ENCODE data around the gene SIM1.

SIM1 gene

GRCh38 chr6:100470422-100471120 lies 5.8 kb upstream of the SIM1 start:
- no peak for DNase-seq (ENCODE audit: low spot score)

GRCh38 chr6:100469101-100469859 lies 4.6 kb upstream of the SIM1 start:
- no peak for DNase-seq (ENCODE audit: low spot score)

DNA sequence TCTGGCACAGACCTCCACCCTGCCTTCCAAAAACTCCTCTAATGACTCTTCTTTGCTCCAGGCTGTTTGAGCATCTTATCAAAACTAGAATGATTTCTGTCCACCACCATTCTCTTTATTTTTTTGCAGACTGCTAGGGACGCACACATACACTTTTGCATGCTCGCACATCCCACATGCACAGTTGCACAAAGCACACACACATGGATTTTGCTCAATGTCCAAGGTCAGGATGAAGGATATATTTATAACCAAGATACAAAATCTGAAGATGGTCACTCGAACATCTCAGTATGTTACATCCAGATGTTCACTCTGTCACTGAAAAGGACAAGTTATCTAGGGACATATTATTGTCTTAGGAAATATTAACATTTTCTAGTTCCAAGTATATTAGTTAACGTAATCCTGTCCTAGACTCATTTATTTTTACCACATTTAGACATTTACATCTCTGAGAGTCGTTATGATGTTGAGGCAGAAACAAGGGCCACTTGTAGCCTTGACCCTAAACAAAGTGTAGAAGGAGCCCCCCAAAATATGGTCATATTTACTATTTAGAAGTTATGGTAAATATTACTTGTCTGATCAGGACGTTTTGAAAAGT lies 3.4 kb upstream of the SIM1 start:
- no peak for DNase-seq (ENCODE audit: low spot score)

- no peak for DNase-seq (ENCODE audit: low spot score)
These were observed 2.7 kb upstream of the SIM1 start for GRCh38 chr6:100467129-100468015.

GRCh38 chr6:100466410-100467128 lies 1.8 kb upstream of the SIM1 start:
- no peak for DNase-seq (ENCODE audit: low spot score)

DNA sequence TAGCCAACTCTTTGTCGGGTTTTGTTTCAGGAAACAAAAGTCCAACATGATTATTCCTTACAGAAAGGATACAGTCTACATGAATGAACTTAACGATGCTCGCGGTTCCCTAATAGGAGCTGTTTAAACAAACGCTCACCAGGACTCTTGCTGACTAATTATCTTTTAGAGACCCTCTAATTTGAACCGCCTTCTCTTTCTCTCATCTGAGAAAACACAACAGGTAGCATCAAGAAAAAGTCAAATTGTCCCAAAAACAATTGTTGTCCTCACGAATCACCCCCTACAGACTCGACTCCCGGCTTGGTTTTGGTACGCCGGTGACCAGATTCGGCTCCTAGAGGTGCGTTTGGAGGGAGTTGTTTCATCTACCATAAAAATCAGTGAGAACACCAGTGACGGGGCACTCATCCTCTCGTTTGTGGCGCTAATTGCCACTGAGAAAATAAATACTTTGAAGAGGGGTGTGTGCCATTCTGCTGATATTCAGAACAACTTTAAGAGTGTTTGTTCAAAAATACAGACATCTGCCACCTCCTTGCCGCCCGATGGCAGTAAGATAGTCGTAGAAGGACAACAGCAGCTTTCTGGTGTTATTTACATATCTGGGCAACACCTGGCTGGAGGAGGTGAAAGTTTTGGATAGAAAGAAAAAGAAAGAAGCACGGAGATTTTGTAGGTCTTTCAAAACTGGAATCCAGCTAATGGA lies 1.1 kb upstream of the SIM1 start:
- no peak for DNase-seq (ENCODE audit: low spot score)

DNA sequence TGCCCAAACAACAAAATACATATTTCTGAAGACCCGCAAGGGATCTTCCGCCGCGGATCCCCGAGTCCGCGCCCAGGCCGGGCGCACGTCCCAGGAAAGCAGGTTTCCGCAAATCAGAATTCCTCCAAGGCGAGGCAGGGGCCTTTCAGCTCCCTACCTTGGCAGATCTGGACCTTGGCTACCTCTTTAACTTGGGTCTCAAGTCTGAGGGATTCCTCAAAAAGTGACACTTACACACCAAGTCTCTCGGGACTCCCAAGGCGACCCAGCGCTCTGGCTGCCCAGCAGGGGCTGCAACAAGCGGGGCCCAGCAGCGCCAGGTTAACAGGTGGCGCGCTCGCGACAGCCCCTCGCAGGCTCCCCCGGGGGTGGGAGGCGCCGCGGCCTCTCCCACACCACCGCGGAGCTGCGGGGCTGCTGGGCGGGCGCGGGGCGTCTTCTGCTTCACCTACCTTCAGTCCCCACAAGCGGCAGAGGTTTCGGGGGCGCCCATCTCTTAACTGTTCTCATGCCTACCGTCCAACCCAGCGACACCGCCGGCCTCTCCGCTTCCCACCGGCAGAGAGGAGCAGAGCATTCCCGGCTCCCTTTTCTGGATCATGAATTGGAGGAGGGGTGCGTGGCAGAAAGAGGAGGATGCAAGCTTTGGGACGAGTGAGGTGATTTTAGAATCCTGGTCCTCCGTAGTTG lies 414 bp downstream of the SIM1 start:
- no peak for DNase-seq (ENCODE audit: low spot score)

DNA sequence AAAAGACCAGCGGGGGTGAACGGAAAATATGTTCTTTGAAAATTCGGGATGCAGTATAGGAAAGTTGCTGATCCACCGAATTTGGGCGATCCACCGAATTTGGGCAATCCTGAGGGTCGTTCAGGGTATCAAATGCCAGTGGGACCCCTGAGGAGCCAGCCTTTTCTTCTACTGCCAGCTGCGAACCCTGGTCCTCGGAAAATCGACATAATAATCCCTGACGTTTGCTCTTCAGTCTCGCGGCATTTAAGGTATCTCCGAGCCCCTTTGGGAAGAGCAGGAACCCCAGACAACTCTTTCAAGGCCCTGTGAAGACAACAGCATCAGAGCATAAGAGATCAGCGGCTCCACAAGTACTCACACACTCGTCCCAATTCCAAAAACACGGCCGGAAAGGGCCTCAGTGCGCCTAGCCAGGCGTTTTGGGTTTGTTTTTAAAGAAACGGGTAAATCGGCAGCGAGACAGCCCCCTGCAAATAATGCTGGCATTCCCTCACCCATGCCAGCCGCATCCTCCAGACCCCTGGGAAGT lies 1.0 kb downstream of the SIM1 start:
- DNase-seq (ENCODE audit: low spot score), result no peak

- no peak for DNase-seq (ENCODE audit: low spot score)
These were observed 1.8 kb downstream of the SIM1 start for GRCh38 chr6:100462706-100463629.

- DNase-seq (ENCODE audit: low spot score), result no peak
These were observed 2.6 kb downstream of the SIM1 start for GRCh38 chr6:100461917-100462705.

- DNase-seq (ENCODE audit: low spot score), result no peak
These were observed 3.3 kb downstream of the SIM1 start for GRCh38 chr6:100461278-100461916.

GRCh38 chr6:100460650-100461204 lies 4.0 kb downstream of the SIM1 start:
- DNase-seq (ENCODE audit: low spot score), result no peak

DNA sequence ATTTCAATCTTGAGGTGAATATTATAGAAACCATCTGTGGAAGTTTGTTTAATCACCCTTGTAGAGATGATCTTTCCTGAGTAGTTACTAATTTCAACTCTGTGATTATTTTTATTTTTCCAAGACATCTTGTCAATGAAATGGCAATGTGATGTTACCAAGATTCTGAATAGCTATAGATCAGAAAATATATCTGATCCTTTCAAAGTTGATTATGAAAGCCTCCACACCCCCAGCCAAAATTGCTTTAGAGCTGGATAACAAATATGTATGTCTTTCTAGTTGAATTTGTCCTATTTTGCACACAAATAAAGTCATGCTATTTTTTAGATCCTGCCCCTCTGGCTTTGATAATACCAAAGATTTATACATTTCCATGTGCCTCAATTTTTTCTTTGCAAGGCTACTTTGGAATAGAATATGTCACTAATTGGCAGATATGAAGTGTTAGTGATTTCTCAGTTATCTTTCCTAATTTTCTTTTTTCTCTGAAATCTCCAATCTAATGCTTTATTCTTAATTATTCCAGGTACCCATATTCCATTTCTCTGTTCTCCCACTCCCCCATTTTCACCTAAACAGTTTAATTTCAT lies 5.0 kb downstream of the SIM1 start:
- DNase-seq (ENCODE audit: low spot score), result no peak

- no peak for DNase-seq (ENCODE audit: low spot score)
These were observed 5.7 kb downstream of the SIM1 start for GRCh38 chr6:100458841-100459591.

DNA sequence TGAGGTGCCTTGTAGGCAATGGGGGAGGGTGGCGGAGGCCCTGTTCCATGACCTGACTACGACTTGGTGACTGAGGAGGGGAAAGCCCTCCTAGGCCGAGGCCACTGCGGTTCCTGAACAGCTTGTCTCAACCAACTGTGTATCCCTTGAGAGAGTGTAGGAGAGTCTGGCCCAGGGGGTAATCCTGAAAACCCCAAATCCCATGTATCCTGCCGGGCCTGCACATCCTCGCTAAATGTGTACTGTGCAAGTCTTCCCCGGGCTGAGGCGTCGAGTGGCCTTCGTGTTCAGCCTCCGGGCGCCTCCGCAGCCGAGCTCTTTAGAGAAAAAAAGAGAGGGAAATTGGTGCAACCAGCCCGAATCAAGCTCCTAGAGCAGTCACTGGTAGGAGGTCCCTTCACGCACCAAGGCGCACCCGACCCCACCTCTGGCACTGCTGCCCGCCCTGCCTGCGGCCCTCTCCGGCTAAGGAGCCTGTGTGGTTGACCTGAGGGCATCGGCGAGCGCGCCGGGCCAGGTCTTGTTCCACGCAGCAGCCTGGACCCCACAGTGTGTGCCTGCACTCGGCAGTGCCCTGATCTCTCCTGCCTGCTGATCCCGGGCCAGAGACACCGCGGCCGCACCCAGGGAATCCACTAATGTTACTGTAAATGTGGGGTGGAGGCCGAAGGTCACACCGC lies 7.3 kb downstream of the SIM1 start:
- DNase-seq (ENCODE audit: low spot score), result no peak

GRCh38 chr6:100456908-100457235 lies 7.8 kb downstream of the SIM1 start:
- DNase-seq (ENCODE audit: low spot score), result no peak

Measured in COLO829 (cell line).